OCI-LY3 (cell line): ENCODE data around the gene MAGIX.

ENCODE experiments used
- EZH2phosphoT487 ChIP-seq: fragments of 200-600 bp; shearing (Covaris generic); IDR thresholded peaks from 2 replicates; pipeline ENCODE4 v1.6.1; 2018; ENCODE audit warnings: antibody characterized with exemption, mixed run types, low read depth
- TF ChIP-seq, protein P1 (sequence below): fragments of 200-600, 300-600 bp; sonication (generic); IDR thresholded peaks from 2 replicates; pipeline ENCODE4 v1.5.1; 2014; ENCODE audit warnings: antibody characterized with exemption, low read length, low read depth

DNA sequence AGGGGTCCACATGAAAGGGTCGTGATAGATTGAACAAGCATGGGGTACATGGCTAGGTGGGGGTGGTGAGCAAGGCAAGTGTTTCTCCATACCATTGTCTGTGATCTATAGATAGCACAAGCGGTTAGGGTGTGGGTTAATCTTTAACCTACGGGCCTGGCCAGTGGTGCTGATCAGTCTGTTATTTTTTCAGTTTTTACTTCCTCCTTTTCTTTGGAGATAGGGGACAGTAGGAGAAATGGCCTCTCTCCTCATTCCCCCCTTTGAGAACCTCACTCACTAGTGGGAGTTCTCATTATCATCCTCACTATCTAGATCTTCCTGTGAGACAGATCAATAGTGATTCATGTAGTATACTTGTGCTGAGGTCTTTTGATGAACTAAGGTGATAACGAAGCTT, 22.8 kb upstream of the MAGIX start:
- TF ChIP-seq, protein P1, sequence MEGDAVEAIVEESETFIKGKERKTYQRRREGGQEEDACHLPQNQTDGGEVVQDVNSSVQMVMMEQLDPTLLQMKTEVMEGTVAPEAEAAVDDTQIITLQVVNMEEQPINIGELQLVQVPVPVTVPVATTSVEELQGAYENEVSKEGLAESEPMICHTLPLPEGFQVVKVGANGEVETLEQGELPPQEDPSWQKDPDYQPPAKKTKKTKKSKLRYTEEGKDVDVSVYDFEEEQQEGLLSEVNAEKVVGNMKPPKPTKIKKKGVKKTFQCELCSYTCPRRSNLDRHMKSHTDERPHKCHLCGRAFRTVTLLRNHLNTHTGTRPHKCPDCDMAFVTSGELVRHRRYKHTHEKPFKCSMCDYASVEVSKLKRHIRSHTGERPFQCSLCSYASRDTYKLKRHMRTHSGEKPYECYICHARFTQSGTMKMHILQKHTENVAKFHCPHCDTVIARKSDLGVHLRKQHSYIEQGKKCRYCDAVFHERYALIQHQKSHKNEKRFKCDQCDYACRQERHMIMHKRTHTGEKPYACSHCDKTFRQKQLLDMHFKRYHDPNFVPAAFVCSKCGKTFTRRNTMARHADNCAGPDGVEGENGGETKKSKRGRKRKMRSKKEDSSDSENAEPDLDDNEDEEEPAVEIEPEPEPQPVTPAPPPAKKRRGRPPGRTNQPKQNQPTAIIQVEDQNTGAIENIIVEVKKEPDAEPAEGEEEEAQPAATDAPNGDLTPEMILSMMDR = no peak
- no peak for TF ChIP-seq EZH2phosphoT487
